ENCODE data around the gene LDLRAD3. TPM values are rescaled to one million over a fixed set of nuclear protein-coding genes. Genes with fewer than 3 reads are reported as not detected.
A peak's percentile ranks its signal among the peaks of the same experiment; 100 is the strongest.

Gene LDLRAD3
- total and polyA plus RNA-seq, 4 experiments from 2014 or later, result not detected

DNA sequence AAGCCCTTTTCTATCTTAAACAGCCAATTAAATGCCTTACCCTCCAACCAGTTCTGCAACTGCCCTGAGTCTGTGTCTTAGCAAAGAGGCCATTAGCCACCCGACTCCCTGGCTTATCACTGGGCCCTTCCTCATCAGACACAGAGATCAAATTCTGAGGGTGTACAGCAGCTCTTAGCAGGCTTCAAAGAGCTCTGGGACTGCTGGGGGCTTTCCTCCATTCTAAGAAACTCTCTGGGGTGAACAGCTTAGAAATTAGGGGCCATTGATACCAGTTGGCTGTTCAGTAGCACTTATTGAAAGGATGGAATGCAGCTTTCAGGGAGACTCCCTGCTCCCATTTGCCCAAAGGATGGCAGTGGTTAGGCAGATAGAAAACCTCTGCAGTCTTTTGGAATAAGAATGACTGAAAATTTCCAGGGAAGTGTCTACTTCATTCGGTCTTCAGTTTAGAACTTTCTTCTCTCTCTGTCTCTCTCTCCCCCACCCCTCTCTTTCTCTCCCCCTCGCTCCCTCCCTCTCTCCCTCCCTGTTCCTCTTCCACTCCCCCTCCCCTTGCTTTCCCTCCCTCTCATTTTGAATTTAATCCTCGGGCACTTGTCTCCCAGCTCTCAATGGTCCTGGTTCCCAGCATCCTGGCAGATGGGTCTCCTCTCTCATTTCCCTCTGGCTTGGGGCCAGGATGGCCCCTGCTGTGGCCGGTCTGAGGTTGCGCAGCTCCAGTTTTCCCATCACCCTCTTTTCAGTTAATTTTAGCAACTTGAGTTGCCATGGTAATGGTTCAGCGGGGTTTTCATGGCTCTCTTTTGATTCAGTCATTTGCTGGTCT lies 268.9 kb downstream of the LDLRAD3 start:
- H3K9me3 Mint-ChIP-seq, result peaks cover 0 to 3% (median 2%) of the 10 kb centered on the region in 8 donors
- no peaks in the 10 kb centered on the region for H3K9me3 ChIP-seq (ENCODE audit: control insufficient read depth in 1 of 2, low read length in 2 of 2)
- no peaks in the 10 kb centered on the region for H3K36me3 ChIP-seq (ENCODE audit: insufficient read depth, low read length)
- ChIA-PET POLR2A (ENCODE audit: partially characterized antibody) (no interaction called here), CTCF (ENCODE audit: partially characterized antibody) (no interaction called here)
- no peaks in the 10 kb centered on the region for H3K4me1 Mint-ChIP-seq
- H3K4me1 ChIP-seq (ENCODE audit: insufficient read depth, low read length), result no peaks in the 10 kb centered on the region
- H3K4me3 ChIP-seq (ENCODE audit: low read length in 2 of 2), result no peak overlapping the region
- H3K27ac Mint-ChIP-seq, result no peak overlapping the region
- no peak overlapping the region for H3K27ac ChIP-seq (ENCODE audit: low read depth, low read length)
- no peaks in the 10 kb centered on the region for H3K27me3 ChIP-seq (ENCODE audit: insufficient read depth, low read length)
- DNase-seq, result no peak
- intact Hi-C loops (cut with micrococcal nuclease), result no loop called here
- peaks cover 0 to 2% of the 10 kb centered on the region in 2 donors for H3K36me3 Mint-ChIP-seq
- H3K27me3 Mint-ChIP-seq, result peaks cover 3 to 16% of the 10 kb centered on the region in 2 donors
- H3K4me3 Mint-ChIP-seq, result no peak overlapping the region

DNA sequence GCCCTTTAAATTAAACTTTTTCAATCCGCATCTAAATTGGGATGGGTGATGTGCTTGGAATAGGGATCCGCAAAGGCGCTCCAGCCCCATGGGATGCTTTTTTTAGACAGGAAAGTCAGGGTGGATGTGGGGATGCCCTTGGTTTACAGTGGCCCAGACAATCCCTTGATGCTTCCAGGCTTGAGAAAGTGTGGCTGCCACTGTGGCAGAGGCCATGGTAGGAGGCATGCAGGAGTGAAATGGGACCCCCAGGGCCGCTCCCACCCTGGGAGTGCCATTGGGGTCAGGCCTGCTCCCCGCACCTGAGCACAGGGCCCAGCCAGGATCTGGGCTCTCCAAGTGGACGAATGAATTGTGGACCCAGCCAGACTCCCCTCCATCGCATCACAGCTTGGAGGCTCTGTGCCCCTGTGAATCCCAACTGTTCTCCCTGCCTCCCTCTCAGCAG lies 269.6 kb downstream of the LDLRAD3 start:
- Histone ChIP-seq H3K4me1 (ENCODE audit: insufficient read depth, low read length) (no peaks in the 10 kb centered on the region), H3K27me3 (ENCODE audit: insufficient read depth, low read length) (no peaks in the 10 kb centered on the region), H3K36me3 (ENCODE audit: insufficient read depth, low read length) (no peaks in the 10 kb centered on the region), H3K27ac (ENCODE audit: low read depth, low read length) (no peak overlapping the region), H3K9me3 (ENCODE audit: control insufficient read depth in 1 of 2, low read length in 2 of 2) (no peaks in the 10 kb centered on the region), H3K4me3 (ENCODE audit: low read length in 2 of 2) (no peak overlapping the region)
- CTCF ChIA-PET (ENCODE audit: partially characterized antibody), result no interaction called here
- Mint-ChIP-seq H3K27ac (no peak overlapping the region), H3K9me3 (peaks cover 0 to 7% (median 5%) of the 10 kb centered on the region in 8 donors), H3K27me3 (peaks cover 3 to 16% of the 10 kb centered on the region in 2 donors), H3K4me3 (no peak overlapping the region), H3K4me1 (no peaks in the 10 kb centered on the region), H3K36me3 (peaks cover 0 to 3% of the 10 kb centered on the region in 2 donors)
- no peak for DNase-seq
- POLR2A ChIA-PET (ENCODE audit: partially characterized antibody), result no interaction called here
- intact Hi-C loops (cut with micrococcal nuclease), result no loop called here

DNA sequence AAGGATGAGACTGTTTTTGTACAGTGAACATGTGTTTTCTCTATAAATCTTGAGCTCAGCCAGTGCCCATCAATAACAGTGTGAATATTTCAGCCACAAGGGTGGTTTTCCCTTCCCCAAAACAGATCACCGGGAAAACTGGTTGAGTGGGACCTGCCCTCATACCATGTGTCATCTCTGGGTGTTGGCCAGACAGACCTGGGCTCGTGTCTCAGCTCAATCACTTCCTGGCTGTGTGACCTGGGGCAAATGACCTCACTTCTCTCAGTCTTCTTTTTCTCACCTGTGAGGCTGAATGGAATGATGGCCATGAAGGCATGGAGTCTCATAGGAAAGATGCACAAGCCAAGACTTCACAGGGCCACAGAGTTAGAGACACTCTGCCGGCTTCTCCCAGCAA lies 270.6 kb downstream of the LDLRAD3 start:
- no peaks in the 10 kb centered on the region for H3K4me1 ChIP-seq (ENCODE audit: insufficient read depth, low read length)
- H3K9me3 ChIP-seq (ENCODE audit: control insufficient read depth in 1 of 2, low read length in 2 of 2), result no peaks in the 10 kb centered on the region
- no peaks in the 10 kb centered on the region for H3K36me3 ChIP-seq (ENCODE audit: insufficient read depth, low read length)
- H3K9me3 Mint-ChIP-seq, result peaks cover 0 to 15% (median 7%) of the 10 kb centered on the region in 8 donors
- peaks cover 3 to 16% of the 10 kb centered on the region in 2 donors for H3K27me3 Mint-ChIP-seq
- H3K27ac ChIP-seq (ENCODE audit: low read depth, low read length), result no peak overlapping the region
- H3K27me3 ChIP-seq (ENCODE audit: insufficient read depth, low read length), result no peaks in the 10 kb centered on the region
- intact Hi-C loops (cut with micrococcal nuclease), result no loop called here
- CTCF ChIA-PET (ENCODE audit: partially characterized antibody), result no interaction called here
- POLR2A ChIA-PET (ENCODE audit: partially characterized antibody), result no interaction called here
- no peak overlapping the region for H3K4me3 ChIP-seq (ENCODE audit: low read length in 2 of 2)
- no peaks in the 10 kb centered on the region for H3K4me1 Mint-ChIP-seq
- peaks cover 0 to 3% of the 10 kb centered on the region in 2 donors for H3K36me3 Mint-ChIP-seq
- H3K4me3 Mint-ChIP-seq, result no peak overlapping the region
- DNase-seq, result no peak
- H3K27ac Mint-ChIP-seq, result no peak overlapping the region

DNA sequence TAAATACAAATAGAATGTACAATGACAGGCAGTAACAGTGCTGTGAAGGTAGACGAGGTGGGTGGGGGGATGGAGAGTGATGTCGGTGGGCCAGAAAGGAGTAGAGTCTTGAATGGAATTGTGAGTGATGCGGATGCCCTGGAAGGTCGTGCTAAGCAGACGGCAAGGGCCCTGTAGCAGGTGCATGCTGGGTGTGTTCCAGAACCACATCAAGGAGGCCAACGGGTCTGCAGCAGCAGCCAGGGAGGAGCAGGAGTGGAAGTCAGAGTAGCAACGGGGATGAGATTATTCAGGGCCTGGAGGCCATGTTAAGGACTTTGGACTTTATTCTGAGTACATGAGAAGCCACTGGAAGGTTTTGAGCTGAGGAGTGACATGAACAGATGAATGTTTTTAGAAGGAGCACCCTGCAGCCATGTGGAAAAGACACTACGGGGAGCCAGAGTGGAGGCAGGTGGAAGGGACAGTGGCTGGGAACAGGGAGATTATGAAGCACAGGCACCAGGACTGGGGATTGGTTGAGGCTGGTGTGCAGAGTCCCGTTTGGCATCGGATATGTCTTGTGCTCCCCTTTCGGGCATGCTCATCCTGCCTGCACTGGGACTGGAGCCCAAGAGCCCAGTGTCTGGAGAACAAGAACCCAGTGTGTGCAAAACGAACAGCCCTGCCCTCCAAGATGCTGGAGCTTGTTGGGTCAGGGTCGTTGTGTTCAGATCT lies 271.3 kb downstream of the LDLRAD3 start:
- peak overlapping the region in 1 of 7 donors; percentile 7 for H3K27ac Mint-ChIP-seq
- ChIA-PET POLR2A (ENCODE audit: partially characterized antibody) (no interaction called here), CTCF (ENCODE audit: partially characterized antibody) (no interaction called here)
- Histone ChIP-seq H3K36me3 (ENCODE audit: insufficient read depth, low read length) (no peaks in the 10 kb centered on the region), H3K9me3 (ENCODE audit: control insufficient read depth in 1 of 2, low read length in 2 of 2) (peaks cover 0 to 3% of the 10 kb centered on the region in 2 donors), H3K4me3 (ENCODE audit: low read length in 2 of 2) (no peak overlapping the region), H3K4me1 (ENCODE audit: insufficient read depth, low read length) (no peaks in the 10 kb centered on the region), H3K27me3 (ENCODE audit: insufficient read depth, low read length) (no peaks in the 10 kb centered on the region), H3K27ac (ENCODE audit: low read depth, low read length) (no peak overlapping the region)
- no peaks in the 10 kb centered on the region for H3K4me1 Mint-ChIP-seq
- intact Hi-C loops (cut with micrococcal nuclease), result no loop called here
- no peak overlapping the region for H3K4me3 Mint-ChIP-seq
- DNase-seq, result no peak
- H3K27me3 Mint-ChIP-seq, result peaks cover 3 to 16% of the 10 kb centered on the region in 2 donors
- H3K36me3 Mint-ChIP-seq, result peaks cover 0 to 3% of the 10 kb centered on the region in 2 donors
- H3K9me3 Mint-ChIP-seq, result peaks cover 0 to 20% (median 13%) of the 10 kb centered on the region in 8 donors

DNA sequence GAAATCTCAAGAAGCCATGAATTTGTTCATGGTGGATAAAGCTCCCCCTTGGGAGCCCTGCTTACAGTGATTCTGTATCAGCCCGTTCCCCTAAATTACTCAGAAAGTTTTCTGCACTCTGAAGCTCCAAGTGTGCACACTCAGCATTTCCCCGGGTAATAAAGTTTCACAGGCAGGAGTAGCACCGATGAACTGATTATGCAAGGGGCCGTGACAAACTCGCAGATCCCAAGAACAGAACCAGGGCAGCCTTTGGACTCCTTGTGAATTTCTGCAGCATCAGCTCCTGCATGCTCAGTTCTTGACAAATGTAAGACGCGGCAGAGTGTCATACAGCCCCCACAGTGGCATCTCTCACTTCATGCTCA lies 271.8 kb downstream of the LDLRAD3 start:
- H3K9me3 Mint-ChIP-seq, result peaks cover 0 to 24% (median 17%) of the 10 kb centered on the region in 8 donors
- no peak overlapping the region for H3K27ac Mint-ChIP-seq
- no peaks in the 10 kb centered on the region for H3K27me3 ChIP-seq (ENCODE audit: insufficient read depth, low read length)
- intact Hi-C loops (cut with micrococcal nuclease), result no loop called here
- no peak overlapping the region for H3K4me3 ChIP-seq (ENCODE audit: low read length in 2 of 2)
- peaks cover 3 to 16% of the 10 kb centered on the region in 2 donors for H3K27me3 Mint-ChIP-seq
- POLR2A ChIA-PET (ENCODE audit: partially characterized antibody), result no interaction called here
- no peak for DNase-seq
- H3K4me1 ChIP-seq (ENCODE audit: insufficient read depth, low read length), result no peaks in the 10 kb centered on the region
- CTCF ChIA-PET (ENCODE audit: partially characterized antibody), result no interaction called here
- no peak overlapping the region for H3K4me3 Mint-ChIP-seq
- H3K36me3 Mint-ChIP-seq, result peaks cover 0 to 3% of the 10 kb centered on the region in 2 donors
- peaks cover 0 to 7% of the 10 kb centered on the region in 2 donors for H3K9me3 ChIP-seq (ENCODE audit: control insufficient read depth in 1 of 2, low read length in 2 of 2)
- H3K36me3 ChIP-seq (ENCODE audit: insufficient read depth, low read length), result no peaks in the 10 kb centered on the region
- no peaks in the 10 kb centered on the region for H3K4me1 Mint-ChIP-seq
- no peak overlapping the region for H3K27ac ChIP-seq (ENCODE audit: low read depth, low read length)

DNA sequence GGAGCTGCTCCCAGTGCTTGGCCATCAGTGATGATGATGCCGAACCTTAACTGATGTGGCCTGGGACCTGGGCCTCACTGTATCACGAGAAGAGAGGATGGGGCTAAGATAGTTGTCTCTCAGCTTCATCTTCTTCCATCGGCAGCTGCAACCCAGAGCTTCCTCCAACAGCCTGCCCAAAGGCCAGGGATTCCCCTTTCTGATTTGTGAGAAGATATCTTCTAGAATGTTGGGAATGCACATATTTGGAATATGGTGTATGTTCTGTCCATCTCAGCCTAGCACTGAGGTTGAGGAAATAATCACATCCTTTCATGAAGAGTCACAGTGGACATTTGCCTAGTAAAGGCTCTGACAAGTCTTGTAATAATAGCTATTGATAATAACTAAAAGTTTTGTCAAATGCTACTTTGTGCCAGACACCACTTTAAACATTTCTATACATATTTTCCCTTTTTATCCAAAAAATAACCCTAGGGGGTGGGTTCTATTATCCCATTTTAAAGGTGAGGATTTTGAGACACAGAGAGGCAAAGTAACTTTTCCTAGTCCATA lies 272.3 kb downstream of the LDLRAD3 start:
- Mint-ChIP-seq H3K27ac (no peak overlapping the region), H3K27me3 (peaks cover 3 to 16% of the 10 kb centered on the region in 2 donors), H3K9me3 (peaks cover 0 to 24% (median 18%) of the 10 kb centered on the region in 8 donors), H3K4me3 (no peak overlapping the region), H3K4me1 (no peaks in the 10 kb centered on the region), H3K36me3 (peaks cover 0 to 3% of the 10 kb centered on the region in 2 donors)
- ChIA-PET POLR2A (ENCODE audit: partially characterized antibody) (no interaction called here), CTCF (ENCODE audit: partially characterized antibody) (no interaction called here)
- no peaks in the 10 kb centered on the region for H3K27me3 ChIP-seq (ENCODE audit: insufficient read depth, low read length)
- H3K36me3 ChIP-seq (ENCODE audit: insufficient read depth, low read length), result no peaks in the 10 kb centered on the region
- H3K27ac ChIP-seq (ENCODE audit: low read depth, low read length), result no peak overlapping the region
- intact Hi-C loops (cut with micrococcal nuclease), result no loop called here
- no peaks in the 10 kb centered on the region for H3K4me1 ChIP-seq (ENCODE audit: insufficient read depth, low read length)
- DNase-seq, result no peak
- no peak overlapping the region for H3K4me3 ChIP-seq (ENCODE audit: low read length in 2 of 2)
- H3K9me3 ChIP-seq (ENCODE audit: control insufficient read depth in 1 of 2, low read length in 2 of 2), result peaks cover 0 to 7% of the 10 kb centered on the region in 2 donors

DNA sequence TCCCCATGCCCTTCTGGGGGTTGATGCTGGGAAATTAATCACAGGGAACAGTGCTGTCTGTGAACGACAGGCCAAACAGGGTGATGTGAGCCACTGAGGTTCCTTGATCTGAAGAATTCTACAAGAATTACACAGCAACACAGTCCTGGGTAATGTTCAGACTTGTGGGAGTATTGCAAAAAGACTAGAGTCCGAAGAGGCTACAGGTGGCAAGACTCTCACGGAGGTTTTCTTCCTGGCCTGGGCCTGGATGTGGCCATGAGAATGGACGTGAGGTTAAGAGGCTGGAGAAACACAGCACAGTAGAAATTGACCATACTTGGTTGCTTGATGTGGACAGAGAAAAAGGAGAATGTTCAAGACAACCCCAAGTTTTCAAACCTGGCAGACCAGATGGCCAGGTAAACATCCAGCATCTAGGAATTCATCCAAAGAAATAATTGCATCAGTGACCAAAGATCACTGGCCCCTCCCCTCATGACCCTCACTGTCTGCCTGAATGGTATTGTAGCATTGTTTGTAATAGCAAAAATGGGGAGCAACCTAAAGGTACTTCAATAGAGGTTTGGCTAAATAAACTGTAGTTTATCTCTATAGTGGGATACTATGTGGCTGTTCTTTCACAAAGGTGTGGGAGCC lies 274.5 kb downstream of the LDLRAD3 start:
- Mint-ChIP-seq H3K36me3 (peaks cover 0 to 3% of the 10 kb centered on the region in 2 donors), H3K4me1 (no peaks in the 10 kb centered on the region), H3K9me3 (peaks cover 0 to 24% (median 18%) of the 10 kb centered on the region in 8 donors), H3K27ac (no peak overlapping the region), H3K4me3 (no peak overlapping the region), H3K27me3 (peaks cover 6 to 16% of the 10 kb centered on the region in 2 donors)
- Histone ChIP-seq H3K9me3 (ENCODE audit: control insufficient read depth in 1 of 2, low read length in 2 of 2) (peaks cover 0 to 7% of the 10 kb centered on the region in 2 donors), H3K27ac (ENCODE audit: low read depth, low read length) (no peak overlapping the region), H3K4me3 (ENCODE audit: low read length in 2 of 2) (no peak overlapping the region), H3K36me3 (ENCODE audit: insufficient read depth, low read length) (no peaks in the 10 kb centered on the region), H3K27me3 (ENCODE audit: insufficient read depth, low read length) (no peaks in the 10 kb centered on the region), H3K4me1 (ENCODE audit: insufficient read depth, low read length) (no peaks in the 10 kb centered on the region)
- intact Hi-C loops (cut with micrococcal nuclease), result no loop called here
- POLR2A ChIA-PET (ENCODE audit: partially characterized antibody), result no interaction called here
- CTCF ChIA-PET (ENCODE audit: partially characterized antibody), result no interaction called here
- DNase-seq, result no peak

Data from CD4-positive, alpha-beta memory T cell (primary cell).